T follicular helper cell (primary cell): ENCODE measurements around the gene GATA5.

Experiments
- DNase-seq: peaks from one replicate; pipeline ENCODE4 v3.0.0-alpha.2; 2020; ENCODE audit warnings: low read depth

The GATA5 gene

GRCh38 chr20:62413896-62414481 lies 61.8 kb downstream of the GATA5 start:
- no peak for DNase-seq
